Activated effector memory CD4-positive, alpha-beta T cell treated with anti-CD3 and anti-CD28 coated beads, Interleukin-2, amount 50 U/mL, for 16 hours (primary cell): ENCODE measurements around the gene PIAS4.

Source experiments
- DNase-seq: peaks from one replicate; pipeline ENCODE4 v3.0.0-alpha.2; 2020

PIAS4 gene

DNA sequence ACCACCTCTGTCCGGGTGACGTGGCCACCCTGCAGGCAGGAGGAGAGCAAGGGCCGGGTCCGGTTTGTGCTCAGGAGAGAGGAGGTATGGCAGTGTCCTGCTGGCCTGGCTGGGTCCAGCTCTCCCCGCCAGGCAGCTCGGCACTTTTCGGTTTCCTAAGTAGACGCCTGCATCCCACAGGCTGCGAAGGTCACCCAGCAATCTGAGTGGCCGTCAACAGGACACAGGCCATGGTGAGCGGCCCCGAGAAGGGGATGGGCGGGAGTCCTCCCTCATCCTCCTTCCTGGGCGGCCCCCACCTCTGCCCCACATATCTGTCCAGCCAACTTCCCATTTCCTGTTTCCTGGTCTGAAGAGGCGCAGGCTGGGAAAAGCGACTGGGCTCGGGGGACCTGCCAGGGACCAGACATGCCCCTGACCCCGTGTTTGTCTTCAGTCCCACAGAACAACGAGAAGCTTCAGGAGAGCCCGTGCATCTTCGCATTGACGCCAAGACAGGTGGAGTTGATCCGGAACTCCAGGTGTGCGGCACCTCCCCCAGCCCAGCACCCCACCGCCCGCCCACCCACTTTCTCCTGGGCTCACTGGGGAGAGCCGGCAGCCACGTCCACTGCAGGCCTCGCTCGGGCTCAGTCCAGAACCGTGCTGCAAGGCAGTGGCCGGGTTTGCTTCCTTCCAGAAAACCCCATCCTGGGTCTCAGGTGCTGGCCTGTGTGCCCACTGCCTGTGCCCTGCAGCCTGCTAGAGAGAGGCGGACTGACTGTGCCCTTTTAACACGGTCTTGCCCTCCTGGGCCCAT is 16.3 kb downstream of the PIAS4 start:
- no peak for DNase-seq

GRCh38 chr19:4025317-4025716 is 17.8 kb downstream of the PIAS4 start:
- no peak for DNase-seq

- DNase-seq, result no peak
These were observed 19.6 kb downstream of the PIAS4 start for GRCh38 chr19:4027146-4027545.

GRCh38 chr19:4028334-4029246 is 21.1 kb downstream of the PIAS4 start:
- DNase-seq, result no peak

DNA sequence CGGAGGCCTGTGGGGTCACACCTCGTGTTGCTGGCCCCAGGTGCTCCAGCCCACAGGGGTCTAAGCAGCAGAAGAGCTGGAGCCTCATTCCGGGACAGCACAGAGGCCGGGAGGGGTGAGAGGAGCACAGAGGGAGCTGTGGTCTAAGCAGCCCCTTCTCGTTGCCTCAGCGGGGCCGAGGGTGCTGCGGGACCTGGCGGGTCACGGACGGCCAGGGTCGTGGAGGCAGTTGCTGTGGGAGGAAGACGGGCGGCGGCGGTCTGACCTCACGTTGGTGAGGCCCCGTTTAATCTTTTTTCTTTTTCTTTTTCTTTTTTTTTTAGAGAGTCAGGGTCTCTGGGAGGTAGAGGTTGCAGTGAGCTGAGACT is 21.7 kb downstream of the PIAS4 start:
- no peak for DNase-seq

- no peak for DNase-seq
These were observed 23.0 kb downstream of the PIAS4 start for GRCh38 chr19:4030552-4030951.

DNA sequence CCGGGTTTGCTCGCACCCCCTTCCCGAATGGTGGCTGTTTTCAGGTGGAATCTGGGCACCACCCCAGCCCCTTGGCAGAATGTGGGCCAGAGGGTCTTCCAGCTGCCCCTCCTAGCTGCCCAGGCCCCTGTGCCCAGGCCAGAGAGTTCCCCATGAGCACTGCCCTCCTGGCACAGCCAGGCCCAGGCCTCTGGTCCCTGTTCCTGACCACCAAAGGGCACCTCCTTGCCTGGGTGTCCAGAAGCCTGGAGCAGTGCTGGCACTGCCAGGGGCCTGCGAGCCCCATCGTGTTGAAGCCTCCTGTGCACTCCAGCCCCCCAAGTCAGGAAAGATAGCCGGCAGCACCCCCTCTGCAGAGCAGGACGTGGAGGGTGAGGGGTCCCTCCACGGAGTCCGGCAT is 23.4 kb downstream of the PIAS4 start:
- no peak for DNase-seq

GRCh38 chr19:4031420-4031819 is 23.9 kb downstream of the PIAS4 start:
- DNase-seq, result no peak

GRCh38 chr19:4032436-4032835 is 24.9 kb downstream of the PIAS4 start:
- no peak for DNase-seq

- no peak for DNase-seq
These were observed 25.8 kb downstream of the PIAS4 start for GRCh38 chr19:4033028-4033956.

DNA sequence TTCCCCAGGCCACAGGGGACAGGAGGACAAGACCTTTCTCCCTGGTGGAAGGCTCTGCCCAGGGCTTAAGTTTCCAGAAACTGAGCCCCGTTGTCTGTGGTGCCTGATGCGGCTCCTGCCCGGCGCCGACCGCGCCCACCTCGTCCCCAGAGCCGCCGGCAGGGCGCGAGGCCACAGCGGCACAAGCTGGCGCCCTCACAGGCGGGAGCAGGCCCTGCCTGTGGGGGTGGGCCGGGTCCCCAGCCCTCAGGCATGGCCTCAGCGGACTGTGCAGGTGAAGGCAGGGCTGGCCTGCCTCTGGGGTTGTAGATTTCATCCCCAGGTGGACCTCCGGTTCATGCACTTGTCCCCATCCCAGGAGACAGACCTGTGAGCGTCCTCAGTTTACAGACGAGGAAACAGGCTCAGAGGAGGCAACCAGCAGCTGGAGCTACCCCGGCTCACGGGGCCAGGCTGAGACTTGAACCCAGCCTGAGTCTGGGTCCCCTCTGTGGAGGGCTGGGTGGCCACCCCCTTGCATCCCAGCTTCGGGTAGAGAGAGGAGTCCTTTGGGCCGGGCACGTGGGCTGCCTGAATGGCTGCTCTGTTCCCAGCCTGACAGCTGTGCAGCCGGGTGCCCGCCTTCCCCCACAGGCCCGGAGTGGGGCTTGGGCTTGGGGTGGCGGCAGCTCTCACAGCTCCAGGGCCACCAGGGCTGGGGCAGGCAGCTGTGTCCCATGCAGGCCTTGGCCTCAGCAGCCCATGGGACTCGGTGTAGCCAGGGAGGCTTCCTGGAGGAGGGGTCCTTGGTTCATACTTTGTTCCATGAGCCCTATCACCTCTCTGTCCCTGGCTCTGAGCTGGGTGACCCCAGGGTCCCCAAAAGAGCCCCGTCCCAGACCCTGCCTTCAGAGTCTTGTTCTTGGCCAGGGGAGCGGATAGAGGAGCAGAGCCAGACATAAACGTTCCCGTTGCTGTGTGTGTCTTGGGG is 26.8 kb downstream of the PIAS4 start:
- DNase-seq, result no peak

GRCh38 chr19:4035018-4035566 is 27.6 kb downstream of the PIAS4 start:
- no peak for DNase-seq

DNA sequence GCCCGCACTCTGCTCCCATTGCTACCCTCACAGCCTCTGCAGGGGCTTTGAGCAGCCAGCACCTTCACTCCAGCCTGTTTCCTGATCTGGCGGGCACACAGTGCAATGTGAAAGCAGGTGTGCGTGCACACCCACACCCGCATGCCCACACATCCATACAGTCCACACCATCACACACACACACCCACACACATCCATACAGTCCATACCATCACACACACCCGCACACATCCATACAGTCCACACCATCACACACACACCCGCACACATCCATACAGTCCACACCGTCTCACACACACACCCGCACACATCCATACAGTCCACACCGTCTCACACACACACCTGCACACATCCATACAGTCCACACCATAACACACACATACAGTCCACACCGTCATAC is 28.0 kb downstream of the PIAS4 start:
- DNase-seq, result no peak

DNA sequence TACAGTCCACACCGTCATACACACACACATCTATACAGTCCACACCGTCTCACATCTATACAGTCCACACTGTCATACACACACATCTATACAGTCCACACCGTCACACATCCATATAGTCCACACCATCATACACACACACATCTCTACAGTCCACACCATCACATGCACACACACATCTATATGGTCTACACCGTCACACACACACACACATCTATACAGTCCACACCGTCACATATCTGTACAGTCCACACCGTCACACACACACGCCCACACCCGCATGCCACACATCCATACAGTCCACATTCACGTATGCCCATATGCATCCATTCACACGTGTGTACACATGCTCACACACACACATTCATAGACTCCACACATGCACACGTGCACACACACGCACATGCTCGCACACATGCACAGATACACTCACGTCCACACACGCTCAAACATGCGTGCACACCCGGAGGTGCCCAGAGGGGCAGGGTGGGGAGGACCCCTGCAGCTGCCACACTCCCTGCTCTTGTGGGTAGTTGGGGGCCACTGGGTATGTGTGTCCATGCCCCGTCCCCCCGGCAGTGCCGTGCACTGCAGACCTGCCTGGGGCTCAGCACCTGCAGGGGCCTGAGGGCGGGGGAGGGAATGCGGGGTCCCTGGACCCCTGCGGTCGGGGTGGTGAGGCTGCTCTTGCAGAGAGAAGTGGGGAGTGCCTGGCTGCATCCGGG is 29.2 kb downstream of the PIAS4 start:
- no peak for DNase-seq

GRCh38 chr19:4037301-4037949 is 29.9 kb downstream of the PIAS4 start:
- no peak for DNase-seq

DNA sequence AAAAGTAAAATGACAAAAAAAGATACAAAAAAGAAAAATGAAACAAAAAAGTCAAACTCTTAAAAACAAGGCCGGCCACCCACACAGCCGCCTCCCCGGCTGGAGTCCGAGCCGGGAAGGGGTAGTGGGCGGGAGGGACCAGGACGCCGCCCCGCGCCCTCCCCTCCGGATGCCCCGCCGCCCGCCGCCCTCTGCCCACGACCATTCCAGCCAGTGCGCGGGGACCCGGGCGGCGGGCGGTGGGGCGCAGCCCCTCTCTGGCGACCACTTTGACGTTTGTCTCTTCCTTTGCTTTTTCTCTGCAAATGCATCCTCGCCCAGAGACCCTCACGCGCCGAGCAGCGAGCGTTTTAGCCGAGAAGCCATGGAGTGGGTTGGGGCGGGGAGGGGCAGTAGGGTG is 30.5 kb downstream of the PIAS4 start:
- DNase-seq, result no peak

DNA sequence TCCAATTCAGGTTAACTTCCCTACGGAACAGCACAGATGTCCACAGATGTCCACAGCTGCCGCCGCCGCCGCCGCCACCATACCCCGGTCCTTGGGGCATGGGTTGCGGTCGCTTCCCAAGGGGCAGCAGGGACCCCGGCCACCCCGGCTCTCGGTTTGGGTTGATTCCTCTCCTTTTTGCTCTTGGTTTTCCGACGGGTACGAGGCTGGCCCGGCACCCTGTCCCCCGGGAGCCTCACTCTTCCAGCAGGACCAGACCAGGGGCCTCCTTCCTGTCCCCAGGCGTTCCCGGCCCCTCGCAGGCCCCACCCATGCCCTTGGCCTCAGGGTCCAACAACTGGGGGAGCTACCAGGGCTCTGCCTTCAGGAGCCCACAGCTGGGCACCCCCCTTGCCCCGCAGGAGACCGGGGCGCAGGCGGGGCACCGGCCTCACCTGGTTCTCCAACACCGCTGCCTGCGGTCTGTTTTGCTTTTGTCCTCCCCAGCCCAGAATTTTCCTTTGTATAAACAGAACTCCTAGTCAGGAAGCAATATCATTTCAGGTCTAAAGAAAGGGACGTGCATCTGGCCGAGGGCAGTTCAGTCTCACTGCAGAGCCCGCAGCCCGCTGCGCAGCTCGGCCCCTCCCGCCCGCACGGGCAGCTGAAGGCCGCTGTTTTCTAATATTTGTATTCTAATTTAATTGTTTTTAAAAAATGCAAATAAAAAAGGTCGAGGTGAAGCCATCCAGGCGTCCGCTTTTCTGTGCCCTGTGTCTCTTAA is 31.3 kb downstream of the PIAS4 start:
- DNase-seq, result no peak

- no peak for DNase-seq
These were observed 34.7 kb downstream of the PIAS4 start for GRCh38 chr19:4042064-4042730.

DNA sequence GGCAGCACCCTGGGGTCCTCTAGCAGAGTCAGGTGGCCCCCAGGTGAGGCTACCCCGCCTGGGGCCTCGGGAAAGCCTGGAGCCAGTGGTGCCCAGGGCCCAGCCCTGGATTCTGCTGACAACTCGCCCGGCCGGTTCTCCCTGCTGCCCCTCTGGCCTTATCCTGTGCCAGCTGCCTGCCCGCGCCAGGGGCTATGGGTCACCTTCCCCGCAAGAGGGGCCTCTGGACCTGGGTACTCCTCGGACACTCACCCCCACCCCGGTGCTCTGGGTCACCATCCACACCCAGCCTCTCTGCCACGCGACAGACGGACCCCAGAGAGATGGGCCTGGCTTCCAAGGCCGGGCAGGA is 35.2 kb downstream of the PIAS4 start:
- no peak for DNase-seq
